GM18526 (cell line): Measurements from ENCODE around the gene RYR1.

ENCODE experiments used
- POLR2A ChIP-seq: IDR thresholded peaks from 3 replicates; pipeline ENCODE4 v1.6.1; 2011; ENCODE audit not compliant: insufficient read length; ENCODE audit errors: extremely low read depth

RYR1 gene

DNA sequence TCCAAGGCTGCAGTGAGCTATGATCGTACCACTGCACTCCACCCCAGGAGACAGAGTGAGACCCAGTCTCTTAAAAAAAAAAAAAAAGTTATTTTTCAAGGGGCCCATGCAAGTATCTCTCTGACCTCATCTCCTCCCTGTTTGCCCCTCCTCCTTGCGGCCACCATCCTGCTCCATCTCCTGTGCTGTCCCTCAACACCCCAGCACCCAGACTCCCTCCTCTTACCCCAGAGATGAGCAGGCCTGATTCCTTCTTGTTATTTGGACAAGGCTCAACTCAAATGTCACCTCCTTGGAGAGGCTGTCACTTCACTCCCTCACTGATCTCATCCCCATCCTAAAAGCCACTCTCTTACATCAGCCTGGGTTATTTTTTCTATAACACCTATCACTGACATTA lies 4.4 kb downstream of the RYR1 start:
- no peak for TF ChIP-seq POLR2A

DNA sequence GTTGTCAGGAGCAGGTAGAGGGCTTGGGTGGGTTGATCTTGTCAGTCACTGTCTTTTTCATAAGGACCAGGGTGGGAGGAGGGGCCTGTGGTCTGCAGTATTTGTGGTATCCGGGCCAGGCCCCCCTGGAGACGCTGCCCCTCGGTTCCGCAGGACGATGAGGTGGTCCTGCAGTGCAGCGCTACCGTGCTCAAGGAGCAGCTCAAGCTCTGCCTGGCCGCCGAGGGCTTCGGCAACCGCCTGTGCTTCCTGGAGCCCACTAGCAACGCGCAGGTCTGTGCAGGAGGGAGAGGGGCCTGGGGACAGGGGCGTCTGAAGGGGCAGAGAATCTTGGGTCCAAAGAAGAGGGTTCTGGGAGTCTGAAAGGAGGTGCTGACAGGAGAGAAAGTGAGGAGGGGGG lies 7.1 kb downstream of the RYR1 start:
- TF ChIP-seq POLR2A: no peak

DNA sequence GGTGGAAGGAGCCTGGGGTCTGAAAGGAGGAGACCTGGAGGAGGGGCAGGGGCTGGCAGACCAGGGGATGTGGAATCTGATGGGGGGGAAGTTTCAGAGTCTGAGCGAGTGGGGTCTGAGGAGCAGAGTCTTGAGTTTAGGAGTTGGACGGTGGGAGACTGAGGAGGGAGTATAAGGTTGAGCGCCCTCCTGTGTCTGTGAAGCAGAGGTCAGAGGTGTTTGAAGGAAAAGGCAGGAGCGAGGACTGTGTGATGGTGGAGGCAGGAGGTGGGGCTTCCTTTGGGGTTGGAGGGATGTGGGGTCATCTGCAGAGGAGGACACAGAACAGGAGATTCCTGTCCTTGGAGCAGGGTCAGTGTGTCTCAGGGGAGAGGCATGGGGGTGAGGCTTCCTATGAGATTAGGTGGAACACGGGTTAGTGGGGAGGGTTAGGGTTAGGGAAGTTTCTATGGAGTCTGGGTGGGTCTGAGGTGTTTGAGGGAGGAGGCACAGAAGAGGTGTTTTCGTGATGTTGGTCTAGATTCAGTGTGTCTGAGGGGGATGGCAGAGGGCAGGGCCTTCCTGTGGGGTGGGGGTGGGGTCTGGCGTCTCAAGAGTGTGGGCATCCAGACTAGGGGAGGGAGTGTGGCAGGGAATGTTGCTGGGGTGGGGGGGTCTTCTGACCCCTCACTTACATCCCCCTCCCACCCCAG lies 8.3 kb downstream of the RYR1 start:
- no peak for TF ChIP-seq POLR2A

DNA sequence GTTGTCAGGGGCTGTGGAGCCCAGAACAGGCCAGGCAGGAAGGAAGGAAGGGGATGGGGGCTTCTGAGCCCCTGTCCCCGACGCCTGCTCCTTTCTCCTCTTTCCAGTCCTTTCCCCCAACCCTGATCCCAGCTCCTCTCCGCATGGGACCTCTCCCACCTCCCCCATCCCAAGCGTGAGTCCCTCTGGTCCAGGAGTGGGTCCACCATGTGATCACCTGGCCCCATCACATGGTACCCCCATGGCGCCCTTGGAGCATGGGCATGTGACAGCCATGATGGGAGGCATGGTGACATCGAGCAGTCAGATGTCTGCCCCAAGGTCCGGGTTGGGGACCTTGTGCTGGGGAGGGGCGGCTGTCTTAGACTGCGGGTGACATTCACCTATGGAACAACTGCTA lies 9.2 kb downstream of the RYR1 start:
- no peak for TF ChIP-seq POLR2A

DNA sequence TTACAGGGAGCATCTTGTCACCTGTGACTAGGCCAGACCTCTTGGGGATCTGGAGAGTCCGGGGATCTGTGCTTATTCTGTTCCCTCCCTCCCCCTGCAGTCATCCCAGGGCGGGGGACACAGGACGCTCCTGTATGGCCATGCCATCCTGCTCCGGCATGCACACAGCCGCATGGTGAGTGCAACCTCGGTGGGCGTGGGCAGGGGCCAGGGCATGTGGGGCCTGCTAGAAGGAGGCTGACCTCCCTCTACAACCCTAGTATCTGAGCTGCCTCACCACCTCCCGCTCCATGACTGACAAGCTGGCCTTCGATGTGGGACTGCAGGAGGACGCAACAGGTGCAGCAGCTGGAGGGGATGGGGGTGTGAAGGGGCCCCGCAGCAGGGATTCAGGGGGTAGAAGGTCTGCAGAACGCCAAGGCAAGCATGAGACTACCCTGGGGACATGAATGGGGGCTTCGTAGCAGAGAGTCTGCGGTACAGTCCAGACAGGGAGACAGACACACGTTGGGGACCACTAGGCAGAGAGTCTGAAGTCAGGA lies 10.0 kb downstream of the RYR1 start:
- TF ChIP-seq POLR2A: no peak

DNA sequence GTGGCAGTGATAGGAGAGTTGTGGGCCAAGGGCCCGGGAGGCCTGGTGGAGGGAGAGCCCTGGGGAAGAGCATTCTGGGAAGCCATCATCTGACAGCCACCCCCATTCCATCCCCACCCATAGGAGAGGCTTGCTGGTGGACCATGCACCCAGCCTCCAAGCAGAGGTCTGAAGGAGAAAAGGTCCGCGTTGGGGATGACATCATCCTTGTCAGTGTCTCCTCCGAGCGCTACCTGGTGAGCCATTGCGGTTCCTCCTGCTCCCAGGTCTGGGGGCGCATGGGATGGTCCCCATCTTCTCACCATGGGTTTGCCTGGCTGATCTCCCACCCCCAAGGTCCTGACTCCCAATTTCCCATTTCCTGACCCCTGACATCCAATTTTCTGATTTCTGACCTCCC lies 10.5 kb downstream of the RYR1 start:
- no peak for TF ChIP-seq POLR2A

DNA sequence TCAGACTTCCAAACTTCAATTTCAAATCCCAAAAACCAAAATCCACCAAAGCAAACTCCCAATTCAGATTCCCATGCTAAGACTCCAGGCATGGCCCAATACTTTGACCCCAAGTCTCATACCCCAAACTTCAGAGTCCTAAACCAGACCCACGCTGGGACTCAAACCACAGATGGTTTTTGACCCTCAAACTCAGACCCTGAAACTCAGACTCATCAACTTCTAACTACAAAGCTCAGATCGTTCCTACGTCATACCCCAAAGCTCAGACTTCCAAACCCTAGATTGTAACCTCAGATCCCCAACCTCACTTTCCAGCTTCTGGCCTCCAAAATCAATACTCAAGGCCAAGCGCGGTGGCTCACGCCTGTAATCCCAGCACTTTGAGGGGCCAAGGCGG lies 11.9 kb downstream of the RYR1 start:
- no peak for TF ChIP-seq POLR2A

DNA sequence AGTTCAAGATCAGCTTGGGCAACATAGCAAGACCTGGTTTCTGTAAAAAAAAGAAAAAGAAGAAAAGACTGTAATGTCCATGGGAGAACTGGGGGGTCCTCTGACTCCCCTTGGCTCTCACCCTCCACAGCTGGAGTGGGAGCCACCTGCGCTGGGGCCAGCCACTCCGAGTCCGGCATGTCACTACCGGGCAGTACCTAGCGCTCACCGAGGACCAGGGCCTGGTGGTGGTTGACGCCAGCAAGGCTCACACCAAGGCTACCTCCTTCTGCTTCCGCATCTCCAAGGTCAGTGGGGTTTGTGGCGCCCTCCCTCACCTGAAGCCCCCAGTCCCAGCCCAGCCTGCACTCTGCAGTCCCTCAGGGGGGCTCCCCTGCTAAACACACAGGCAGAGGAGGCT lies 14.7 kb downstream of the RYR1 start:
- no peak for TF ChIP-seq POLR2A

DNA sequence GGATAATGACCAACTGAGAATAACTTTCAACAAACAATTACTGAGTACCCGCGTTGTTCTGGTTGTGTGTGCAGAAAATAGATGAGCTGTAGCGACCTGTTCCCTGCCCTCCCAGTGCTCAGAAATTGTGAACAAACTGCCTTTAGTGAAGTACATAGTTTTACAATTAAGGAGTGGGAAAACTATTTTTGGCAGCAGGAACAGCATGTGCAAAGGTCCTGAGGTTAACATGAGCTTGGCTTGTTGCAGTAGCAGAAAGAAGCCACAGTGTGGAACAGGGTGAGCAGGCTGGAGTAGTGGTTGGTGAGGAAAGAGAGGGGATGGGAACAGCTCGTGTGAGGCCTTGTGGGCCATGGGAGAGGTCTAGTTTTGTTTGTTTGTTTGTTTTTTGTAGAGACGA lies 16.0 kb downstream of the RYR1 start:
- TF ChIP-seq POLR2A: no peak

DNA sequence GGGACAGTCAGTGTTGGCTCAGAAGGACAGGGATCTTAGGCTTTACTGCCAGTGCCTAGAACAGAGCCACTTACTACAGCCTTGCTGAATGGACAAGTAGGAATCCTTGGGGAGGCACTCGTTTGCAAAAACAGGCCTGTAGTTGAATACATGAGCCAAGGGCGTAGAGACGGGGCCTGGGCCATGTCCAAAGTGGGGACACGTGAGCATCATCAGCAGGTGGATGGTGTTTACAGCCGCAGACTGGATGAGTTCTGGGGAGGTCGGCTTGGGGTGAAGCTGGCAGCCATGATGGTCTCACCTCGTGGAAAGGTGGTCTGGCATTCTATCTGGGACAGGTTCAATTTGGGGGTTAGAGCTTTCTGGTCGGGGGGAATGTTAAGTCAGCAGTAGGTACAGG lies 17.5 kb downstream of the RYR1 start:
- TF ChIP-seq POLR2A: no peak

DNA sequence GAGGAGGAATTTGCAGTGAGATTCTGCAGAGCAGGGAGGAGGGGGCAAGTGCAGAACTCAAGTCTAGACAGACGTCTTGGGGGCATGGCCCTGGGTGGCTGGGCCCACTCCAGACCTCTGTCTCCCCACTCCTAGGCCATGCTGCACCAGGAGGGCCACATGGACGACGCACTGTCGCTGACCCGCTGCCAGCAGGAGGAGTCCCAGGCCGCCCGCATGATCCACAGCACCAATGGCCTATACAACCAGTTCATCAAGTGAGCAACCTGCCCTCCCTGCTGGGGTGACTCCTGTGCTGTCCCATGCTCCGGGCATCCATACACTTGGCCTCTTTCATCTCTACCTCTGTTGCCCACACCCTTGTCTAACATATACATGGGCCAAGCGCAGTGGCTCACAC lies 18.1 kb downstream of the RYR1 start:
- TF ChIP-seq POLR2A: no peak

DNA sequence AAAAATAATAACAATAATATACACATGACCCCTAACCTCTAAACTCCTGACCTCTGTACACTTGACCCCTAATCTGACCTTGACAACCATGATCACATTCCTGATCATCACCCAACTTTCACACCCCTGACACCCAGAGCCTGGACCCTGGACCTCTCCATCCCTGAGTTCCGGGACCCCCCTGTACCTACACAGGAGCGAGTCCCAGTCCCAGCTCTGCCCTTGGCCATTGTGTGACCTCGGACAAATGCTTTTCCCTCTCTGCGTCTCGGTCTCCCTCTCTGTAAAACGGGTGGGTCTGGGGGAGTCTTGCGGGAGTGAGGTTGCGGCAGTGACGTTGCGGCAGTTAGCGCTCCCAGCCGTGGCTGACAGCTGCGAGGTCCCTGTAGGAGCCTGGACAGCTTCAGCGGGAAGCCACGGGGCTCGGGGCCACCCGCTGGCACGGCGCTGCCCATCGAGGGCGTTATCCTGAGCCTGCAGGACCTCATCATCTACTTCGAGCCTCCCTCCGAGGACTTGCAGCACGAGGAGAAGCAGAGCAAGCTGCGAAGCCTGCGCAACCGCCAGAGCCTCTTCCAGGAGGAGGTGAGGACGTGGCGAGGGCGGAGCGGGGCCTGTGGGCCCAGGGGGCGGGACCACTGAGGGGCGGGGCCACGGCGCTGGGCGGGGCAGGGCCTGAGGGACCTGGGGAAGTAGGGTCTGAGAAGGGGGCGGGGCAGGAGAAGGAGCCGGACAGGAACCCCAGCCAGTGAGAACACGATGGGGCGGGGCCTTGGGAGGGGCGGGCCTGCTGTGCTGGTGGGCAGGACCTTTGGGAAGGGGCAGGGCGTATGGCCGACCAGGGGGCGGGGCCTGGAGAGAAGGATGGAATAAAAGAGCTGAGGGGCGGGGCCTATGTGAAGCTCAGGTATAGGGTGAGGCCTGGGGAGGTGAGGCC lies 19.2 kb downstream of the RYR1 start:
- no peak for TF ChIP-seq POLR2A

DNA sequence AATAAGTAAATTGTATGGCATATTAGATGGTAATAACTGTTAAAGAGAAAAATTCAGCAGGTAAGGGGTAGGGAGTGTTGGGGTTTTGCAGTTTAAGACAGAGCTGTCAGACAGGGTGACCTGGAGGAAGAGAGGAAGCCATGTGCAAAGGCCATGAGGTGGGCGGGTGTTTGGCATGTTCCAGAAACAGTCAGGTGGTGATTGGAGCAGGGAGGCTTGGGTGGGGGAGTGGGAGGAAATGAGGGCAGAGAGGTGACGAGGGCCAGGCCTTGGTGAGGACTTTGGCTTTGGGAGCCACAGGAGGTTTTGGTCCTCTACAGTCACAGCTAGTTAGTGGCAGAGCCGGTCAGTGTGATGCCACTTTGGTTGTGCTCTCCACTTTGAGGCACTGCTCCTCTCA lies 20.1 kb downstream of the RYR1 start:
- no peak for TF ChIP-seq POLR2A

DNA sequence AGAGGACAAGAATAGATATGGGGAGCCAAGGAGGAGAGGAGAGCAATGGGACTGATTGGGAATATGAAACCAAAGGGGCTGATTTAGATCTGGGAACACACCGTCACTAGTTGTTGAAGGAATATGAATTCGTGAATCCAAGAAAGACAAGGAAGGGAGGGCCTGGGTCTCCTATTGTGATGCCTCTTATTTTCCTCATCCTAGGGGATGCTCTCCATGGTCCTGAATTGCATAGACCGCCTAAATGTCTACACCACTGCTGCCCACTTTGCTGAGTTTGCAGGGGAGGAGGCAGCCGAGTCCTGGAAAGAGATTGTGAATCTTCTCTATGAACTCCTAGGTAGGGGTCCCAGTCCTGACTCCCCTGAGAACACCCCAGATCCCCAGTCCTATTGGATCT lies 21.5 kb downstream of the RYR1 start:
- TF ChIP-seq POLR2A: no peak

DNA sequence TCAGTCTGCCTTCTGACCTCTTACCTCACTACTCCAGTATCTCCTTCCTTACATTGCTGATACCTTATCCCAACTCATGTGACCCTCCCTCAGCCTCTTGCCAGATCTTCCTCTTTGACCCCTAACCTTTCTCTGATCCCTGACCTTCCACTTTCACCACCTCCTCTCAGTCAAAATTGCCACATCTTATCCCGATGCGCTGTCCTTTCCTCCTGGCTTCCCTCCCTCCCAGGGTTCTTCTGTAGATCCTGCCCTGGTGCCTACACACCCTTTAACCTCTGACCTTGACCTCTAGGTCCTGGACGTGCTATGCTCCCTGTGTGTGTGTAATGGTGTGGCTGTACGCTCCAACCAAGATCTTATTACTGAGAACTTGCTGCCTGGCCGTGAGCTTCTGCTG lies 23.7 kb downstream of the RYR1 start:
- no peak for TF ChIP-seq POLR2A

DNA sequence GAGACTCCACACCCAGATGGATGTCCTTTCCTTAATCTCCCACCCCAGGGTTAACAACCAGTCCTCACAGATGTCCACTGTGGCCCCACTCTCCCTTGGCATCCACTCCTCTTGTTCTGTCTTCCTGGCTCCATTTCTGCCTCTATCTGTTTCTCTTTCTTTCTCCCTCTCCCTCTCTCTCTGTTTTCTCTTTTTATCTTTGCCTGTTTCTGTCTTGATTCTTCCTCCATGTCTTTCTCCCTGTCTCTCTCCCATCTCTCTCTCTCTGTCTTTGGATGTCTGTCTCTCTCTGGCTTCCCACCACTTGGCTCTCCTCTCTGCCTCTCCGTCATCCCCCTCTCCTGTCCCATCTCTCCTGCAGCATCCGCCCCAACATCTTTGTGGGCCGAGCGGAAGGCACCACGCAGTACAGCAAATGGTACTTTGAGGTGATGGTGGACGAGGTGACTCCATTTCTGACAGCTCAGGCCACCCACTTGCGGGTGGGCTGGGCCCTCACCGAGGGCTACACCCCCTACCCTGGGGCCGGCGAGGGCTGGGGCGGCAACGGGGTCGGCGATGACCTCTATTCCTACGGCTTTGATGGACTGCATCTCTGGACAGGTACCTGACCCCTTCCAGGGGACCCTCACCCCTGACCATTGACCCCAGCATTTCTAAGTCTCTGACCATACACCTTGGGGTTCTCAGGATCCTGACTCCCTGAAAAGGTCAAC lies 24.4 kb downstream of the RYR1 start:
- no peak for TF ChIP-seq POLR2A
